K562 (cell line): ENCODE data around the gene AGR3. TPM values are rescaled to one million over a fixed set of nuclear protein-coding genes. Genes with fewer than 3 reads are reported as not detected.

Experiments
- ATAC-seq: fragments of 200-7000 bp; cut with Tn5 transposase; 3 replicates; pipeline ENCODE4 v1.9.1; 2020; ENCODE audit warnings: moderate library complexity
- BruUV-seq: library from RNA; stranded (reverse); fragments of 400-500 nt; replicated peaks from 2 replicates; lab custom pipeline; 2021; lab: Mats Ljungman, UMichigan
- CTCF ChIA-PET: fragments of 300-600 bp; formaldehyde crosslinking; extraction: SDS; loops from one replicate; lab custom pipeline; 2021; ENCODE audit warnings: low intra/inter-chr PET ratio; lab: Yijun Ruan, JAX
- POLR2A ChIA-PET: fragments of 300-600, 350-650 bp; sonication (Branson Sonifier 250); formaldehyde crosslinking; extraction: SDS; loops from one replicate; lab custom pipeline; 2021; ENCODE audit warnings: antibody characterized with exemption, inconsistent platforms; lab: Yijun Ruan, JAX
- DNase-seq, 4 experiments: peaks; one replicate each; pipeline versions ENCODE4 v3.0.0 to v3.0.0-alpha.2; 2011 to 2018; ENCODE audit warnings: low spot score in 3 of 4, mixed read lengths in 3 of 4; ENCODE audit errors: extremely low read depth in 1 of 4
- FAIRE-seq: peaks from 2 replicates; lab custom pipeline; 2011; peaks lifted over from hg19 to GRCh38; lab: Jason Lieb, UNC
- H2AFZ ChIP-seq: 2 replicates; pipeline ENCODE4 v1.6.0; 2011; ENCODE audit warnings: low read depth, low read length, control low read depth, inconsistent platforms
- H3K27ac ChIP-seq: fragments of 200-600 bp; 3 replicates; pipeline ENCODE4 v1.8.0; 2011; ENCODE audit warnings: low read depth, mild to moderate bottlenecking, control low read depth, inconsistent platforms, low read length, moderate library complexity, mixed read lengths; ENCODE audit errors: extremely low read depth
- H3K27me3 ChIP-seq, 2 experiments: fragments of 300-600 bp in 1 of 2; 2 replicates in 1 of 2; 3 replicates in 1 of 2; pipeline versions ENCODE4 v1.6.0 to v1.8.0; 2011; ENCODE audit warnings: inconsistent platforms in 2 of 2, low read length in 2 of 2, mild to moderate bottlenecking in 1 of 2, mixed read lengths in 1 of 2, moderate library complexity in 1 of 2; ENCODE audit not compliant: control insufficient read depth in 2 of 2, insufficient read depth in 2 of 2
- H3K36me3 ChIP-seq: fragments of 300-600 bp; 3 replicates; pipeline ENCODE4 v1.8.0; 2011; ENCODE audit warnings: mild to moderate bottlenecking, low read length, inconsistent platforms; ENCODE audit not compliant: control insufficient read depth, insufficient read depth
- H3K4me1 ChIP-seq, 2 experiments: fragments of 200-600 bp in 1 of 2; replicated peaks in 1 of 2; 2 replicates in 1 of 2; 3 replicates in 1 of 2; pipeline versions ENCODE4 v1.5.1 to v1.8.0; 2011; ENCODE audit warnings: inconsistent platforms in 2 of 2, low read length in 2 of 2, mild to moderate bottlenecking in 1 of 2, mixed read lengths in 1 of 2, moderate library complexity in 1 of 2; ENCODE audit not compliant: control insufficient read depth in 2 of 2, insufficient read depth in 2 of 2
- H3K4me2 ChIP-seq: 2 replicates; pipeline ENCODE4 v1.6.1; 2011; ENCODE audit warnings: low read length, control low read depth, inconsistent platforms, mixed read lengths; ENCODE audit not compliant: insufficient read depth
- H3K4me3 ChIP-seq: fragments of 200-600 bp; sonication (generic), shearing (Covaris generic); 2 replicates; pipeline ENCODE4 v1.5.1; 2016; ENCODE audit warnings: control low read depth, inconsistent platforms
- H3K79me2 ChIP-seq: fragments of 200-600 bp; 3 replicates; pipeline ENCODE4 v1.8.0; 2011; ENCODE audit warnings: low read length, inconsistent platforms; ENCODE audit not compliant: control insufficient read depth, insufficient read depth
- H3K9ac ChIP-seq, 2 experiments: 2 replicates each; pipeline versions ENCODE4 v1.6.0 to v1.6.1; 2011; ENCODE audit warnings: low read depth in 2 of 2, low read length in 2 of 2, control low read depth in 1 of 2, inconsistent platforms in 1 of 2, mild to moderate bottlenecking in 1 of 2, mixed read lengths in 1 of 2; ENCODE audit not compliant: insufficient read depth in 1 of 2
- H3K9me1 ChIP-seq: one replicate; pipeline ENCODE4 v1.6.0; 2011; ENCODE audit warnings: inconsistent platforms, mild to moderate bottlenecking, low read length, moderate library complexity; ENCODE audit not compliant: control insufficient read depth, insufficient read depth
- H3K9me3 ChIP-seq: replicated peaks from 2 replicates; pipeline ENCODE4 v1.5.1; 2011; ENCODE audit warnings: low read depth, low read length, inconsistent platforms; ENCODE audit not compliant: control insufficient read depth, insufficient read depth
- H4K20me1 ChIP-seq: replicated peaks from 2 replicates; pipeline ENCODE4 v1.6.1; 2011; ENCODE audit warnings: low read length, inconsistent platforms, mixed read lengths; ENCODE audit not compliant: control insufficient read depth, insufficient read depth
- BHLHE40 ChIP-seq: IDR thresholded peaks from 2 replicates; pipeline ENCODE4 v1.6.1; 2011; ENCODE audit warnings: low read length, improper control_type of control experiment
- CBX8 ChIP-seq: fragments of 200-600 bp; sonication (generic); IDR thresholded peaks from 2 replicates; pipeline ENCODE4 v1.6.1; 2012; ENCODE audit warnings: borderline replicate concordance, mixed run types, low read depth, mild to moderate bottlenecking, moderate library complexity, mixed read lengths, low read length, control low read depth, inconsistent platforms; ENCODE audit not compliant: poor library complexity, severe bottlenecking; ENCODE audit errors: extremely low read depth
- DMBX1 ChIP-seq: fragments of 250-450 bp; sonication (Bioruptor Pico); IDR thresholded peaks from 2 replicates; pipeline ENCODE4 v1.8.0; 2022; ENCODE audit warnings: inconsistent platforms, mild to moderate bottlenecking, moderate library complexity, borderline replicate concordance
- KAT7 ChIP-seq: sonication (generic); formaldehyde crosslinking; IDR thresholded peaks from 2 replicates; pipeline ENCODE4 v1.8.0; 2022; ENCODE audit warnings: missing genetic modification reagents, mild to moderate bottlenecking, borderline replicate concordance
- MYNN ChIP-seq, 2 experiments: sonication (generic); formaldehyde crosslinking in 1 of 2; IDR thresholded peaks; 2 replicates each; pipeline versions ENCODE4 v1.5.0 to v1.6.1; 2016 to 2020; ENCODE audit warnings: antibody characterized with exemption in 1 of 2, missing genetic modification reagents in 1 of 2
- NFIC ChIP-seq: fragments of 450-650 bp; IDR thresholded peaks from 2 replicates; pipeline ENCODE4 v1.6.1; 2017; ENCODE audit warnings: mild to moderate bottlenecking, inconsistent platforms
- SLC30A9 ChIP-seq: fragments of 250-450 bp; sonication (Bioruptor Pico); IDR thresholded peaks from 2 replicates; pipeline ENCODE4 v1.8.0; 2022; ENCODE audit warnings: mild to moderate bottlenecking, moderate library complexity
- SMAD2 ChIP-seq: fragments of 150-350 bp; IDR thresholded peaks from 2 replicates; pipeline ENCODE4 v1.6.1; 2014; ENCODE audit warnings: low read depth, mild to moderate bottlenecking, low read length
- ZBTB8A ChIP-seq: fragments of 450-650 bp; IDR thresholded peaks from 2 replicates; pipeline ENCODE4 v1.6.1; 2018; ENCODE audit warnings: mild to moderate bottlenecking, moderate library complexity; ENCODE audit not compliant: partially characterized antibody
- ZC3H11A ChIP-seq: IDR thresholded peaks from 2 replicates; pipeline ENCODE4 v1.6.1; 2012; ENCODE audit warnings: low read depth, low read length, improper control_type of control experiment
- ZNF561 ChIP-seq: fragments of 450-650 bp; formaldehyde crosslinking; conservative IDR thresholded peaks from 2 replicates; pipeline ENCODE4 v1.4.0; 2020; ENCODE audit warnings: mild to moderate bottlenecking, moderate library complexity
- ZNF780A ChIP-seq: fragments of 250-450 bp; sonication (Bioruptor Pico); IDR thresholded peaks from 2 replicates; pipeline ENCODE4 v1.5.0; 2021; ENCODE audit warnings: mild to moderate bottlenecking
- WGBS: fragments of 100-300 bp; shearing (Covaris generic); methylation state at CpG from one replicate; pipeline ENCODE4 v1.1.6; 2016; ENCODE audit warnings: low coverage, mixed read lengths; ENCODE audit not compliant: insufficient coverage; ENCODE audit errors: missing lambda C conversion rate; 5-methylcytosine and 5-hydroxymethylcytosine counted together
- in situ Hi-C: fragments of 300-500 bp; cut with MboI; formaldehyde crosslinking; loops from 4 replicates; pipeline ENCODE4 v1.15.0; 2018; ENCODE audit warnings: inconsistent platforms, mixed read lengths
- intact Hi-C: fragments of 100-400 bp; cut with micrococcal nuclease; formaldehyde crosslinking; loops from 2 replicates; pipeline ENCODE4 v1.14.2; 2022
- polyA plus RNA-seq, 8 experiments: library from polyadenylated mRNA; depleted of rRNA in 4 of 8; stranded (reverse) in 5 of 8; unstranded in 3 of 8; fragments of >200 nt; fragmentation: Nextera tagmentation in 2 of 8; fragmentation: Illumina TruSeq in 1 of 8; extraction: Ambion mirVana in 2 of 8; extraction: Trizol in 1 of 8; gene quantifications; 2 replicates each; pipeline versions ENCODE4 v1.2.1 to v1.2.3, GENCODE V29; 2011 to 2014; ENCODE audit warnings: inconsistent platforms in 1 of 8, missing spikeins in 1 of 8
- total RNA-seq, 7 experiments: library from RNA; depleted of rRNA in 6 of 7; stranded (reverse); fragments of >200 nt in 6 of 7; fragmentation: Illumina TruSeq in 2 of 7; extraction: Trizol in 2 of 7; gene quantifications; 2 replicates each; pipeline versions ENCODE4 v1.2.1 to v1.2.3, GENCODE V29; 2011 to 2021; ENCODE audit warnings: low replicate concordance in 1 of 7
- TF ChIP-seq, protein P1 (sequence below): fragments of 450-650 bp; IDR thresholded peaks from 2 replicates; pipeline ENCODE4 v1.6.1; 2016; ENCODE audit warnings: antibody characterized with exemption

The AGR3 gene
- total and polyA plus RNA-seq, 9 of the 15 experiments (the other 6 are each of a cell fraction or from before 2014, with no cell fraction given), result not detected

DNA sequence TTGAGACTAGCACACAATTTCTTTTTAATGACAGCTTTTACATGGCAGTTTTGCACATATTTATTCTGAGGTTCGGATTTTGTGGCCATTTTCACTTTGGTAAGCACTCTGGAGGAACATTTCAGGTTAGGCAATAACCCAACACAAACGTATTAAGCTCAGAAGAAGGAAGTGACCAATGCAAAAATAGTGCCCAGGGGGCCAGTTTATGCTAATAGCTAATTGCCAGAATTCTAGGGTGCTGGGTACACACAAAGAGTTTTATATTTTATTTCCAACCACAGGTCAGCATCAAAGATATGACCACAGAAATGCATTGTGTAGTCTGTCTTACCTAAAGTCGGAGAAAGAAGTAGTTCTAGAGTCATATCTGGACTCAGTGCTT lies 68.6 kb downstream of the AGR3 start:
- no peaks in the 10 kb centered on the region for H3K36me3 ChIP-seq
- no peak for FAIRE-seq
- H4K20me1 ChIP-seq, result no peaks in the 10 kb centered on the region
- BruUV-seq, result no TSS peak
- no peak overlapping the region for H3K9ac ChIP-seq
- no peak overlapping the region for H3K4me3 ChIP-seq
- no peaks in the 10 kb centered on the region for H3K9me3 ChIP-seq
- no peak overlapping the region for H3K4me2 ChIP-seq
- H3K27me3 ChIP-seq, result peaks cover 4 to 15% of the 10 kb centered on the region in 2 experiments; a peak in 4 of 5 replicates
- TF ChIP-seq ZC3H11A, result no peak
- TF ChIP-seq CBX8, result no peak
- no peak for TF ChIP-seq SMAD2
- TF ChIP-seq ZBTB8A, result no peak
- TF ChIP-seq, protein P1, sequence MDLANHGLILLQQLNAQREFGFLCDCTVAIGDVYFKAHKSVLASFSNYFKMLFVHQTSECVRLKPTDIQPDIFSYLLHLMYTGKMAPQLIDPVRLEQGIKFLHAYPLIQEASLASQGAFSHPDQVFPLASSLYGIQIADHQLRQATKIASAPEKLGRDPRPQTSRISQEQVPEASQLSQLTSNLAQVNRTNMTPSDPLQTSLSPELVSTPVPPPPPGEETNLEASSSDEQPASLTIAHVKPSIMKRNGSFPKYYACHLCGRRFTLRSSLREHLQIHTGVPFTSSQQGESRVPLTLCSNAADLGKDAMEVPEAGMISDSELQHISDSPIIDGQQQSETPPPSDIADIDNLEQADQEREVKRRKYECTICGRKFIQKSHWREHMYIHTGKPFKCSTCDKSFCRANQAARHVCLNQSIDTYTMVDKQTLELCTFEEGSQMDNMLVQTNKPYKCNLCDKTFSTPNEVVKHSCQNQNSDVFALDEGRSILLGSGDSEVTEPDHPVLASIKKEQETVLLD, result no peak
- TF ChIP-seq ZNF561 (CRISPR knock-in tag), result no peak
- no peak for TF ChIP-seq SLC30A9 (CRISPR knock-in tag)
- TF ChIP-seq KAT7 (CRISPR knock-in tag), result no peak
- TF ChIP-seq BHLHE40, result no peak
- TF ChIP-seq ZNF780A (CRISPR knock-in tag), result no peak
- TF ChIP-seq MYNN (IDR thresholded peaks at IDR 0.05), result no peak
- TF ChIP-seq MYNN (CRISPR knock-in tag; IDR thresholded peaks at IDR 0.05), result no peak
- TF ChIP-seq DMBX1 (CRISPR knock-in tag), result no peak
- no peak for TF ChIP-seq NFIC
- H2AFZ ChIP-seq, result no peak overlapping the region
- intact Hi-C loops (no loop called here), in situ Hi-C loops (no loop called here)
- H3K4me1 ChIP-seq, result peaks cover 0 to under 1% of the 10 kb centered on the region in 2 experiments; a peak in 1 of 5 replicates
- H3K9me1 ChIP-seq, result no peaks in the 10 kb centered on the region
- no peaks in the 10 kb centered on the region for H3K79me2 ChIP-seq
- no peak for ATAC-seq
- DNase-seq, result no peak
- no peak overlapping the region for H3K27ac ChIP-seq
- ChIA-PET POLR2A (interaction anchor here (0.7 kb wide), 1 partner anchor 12 kb away, joined by 3 read pairs; no protein-coding TSS in a partner anchor), CTCF (no interaction called here)
- 0% methylated on average over 3 of the region's 3 CpGs for WGBS
